ENCODE data around the gene ENDOV. TPM values are rescaled to one million over a fixed set of nuclear protein-coding genes. Genes with fewer than 3 reads are reported as not detected.

The ENDOV gene
- total and polyA plus RNA-seq, 2 experiments from 2014 or later: 21.2 to 33.8 TPM

- TF ChIP-seq EZH2phosphoT487 (IDR thresholded peaks at IDR 0.05; ENCODE audit: low read depth, severe bottlenecking, unreplicated experiment): no peak
Measured at GRCh38 chr17:80449930-80450576, 35.1 kb downstream of the ENDOV start.

DNA sequence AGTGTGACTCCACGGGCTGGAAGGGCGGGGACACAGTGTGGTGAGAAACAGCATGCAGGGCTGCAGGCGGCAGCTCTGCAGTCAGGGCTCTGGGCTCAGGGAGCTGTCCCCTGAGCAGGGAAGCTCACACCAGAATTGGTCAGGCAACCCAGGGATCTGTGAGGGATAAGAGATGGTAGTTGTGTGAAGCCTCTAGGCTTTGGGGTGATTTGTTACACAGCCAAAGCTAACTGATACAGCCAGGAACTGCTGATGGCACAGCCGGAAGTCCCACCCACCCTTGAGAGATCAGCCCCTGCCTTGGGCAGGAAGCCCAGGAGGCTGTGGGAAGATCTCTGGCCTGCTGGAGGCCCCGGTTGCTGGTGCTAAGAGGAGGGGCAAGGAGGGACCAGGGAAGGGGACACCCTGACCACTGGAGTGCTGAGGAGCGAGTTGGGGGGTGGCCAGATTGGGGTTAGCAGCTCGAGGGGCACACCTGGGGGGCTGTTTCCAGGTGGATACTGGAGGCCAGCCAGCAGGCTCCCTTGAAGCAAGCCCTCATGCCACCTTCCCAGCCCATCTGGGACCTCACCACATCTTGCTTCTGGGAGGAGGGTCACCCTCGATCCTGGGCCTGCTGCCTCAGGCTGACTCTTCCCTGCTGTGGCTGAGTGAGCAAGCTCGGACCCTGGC, 36.3 kb downstream of the ENDOV start:
- Histone ChIP-seq H3K9me2 (replicated peaks; ENCODE audit: insufficient read depth) (no peaks in the 10 kb centered on the region), H2AFZ (no peak overlapping the region), H3K4me3 (no peak overlapping the region), H3K27ac (no peak overlapping the region), H4K20me1 (ENCODE audit: insufficient read depth, poor library complexity, severe bottlenecking) (no peaks in the 10 kb centered on the region), H3K27me3 (no peaks in the 10 kb centered on the region), H3K9me3 (ENCODE audit: low read depth) (no peaks in the 10 kb centered on the region), H3K36me3 (replicated peaks; ENCODE audit: insufficient read depth, low read depth) (no peaks in the 10 kb centered on the region), H3K79me2 (no peaks in the 10 kb centered on the region), H3K4me2 (no peak overlapping the region), H3K4me1 (ENCODE audit: insufficient read depth) (peaks cover 17% of the 10 kb centered on the region)
- 89% methylated on average over 9 of the region's 9 CpGs for WGBS (ENCODE audit: low lambda C conversion rate, missing lambda C conversion rate)
- no peak for DNase-seq (ENCODE audit: low spot score)
- no peak for TF ChIP-seq EZH2phosphoT487 (IDR thresholded peaks at IDR 0.05; ENCODE audit: low read depth, severe bottlenecking, unreplicated experiment)
- TF ChIP-seq EZH2 (IDR thresholded peaks at IDR 0.05; ENCODE audit: borderline replicate concordance): no peak

More at GRCh38 chr17:80449930-80450576, 35.1 kb downstream of the ENDOV start:
- no peaks in the 10 kb centered on the region for H3K79me2 ChIP-seq
- no peaks in the 10 kb centered on the region for H3K9me3 ChIP-seq (ENCODE audit: low read depth)
- H3K4me1 ChIP-seq (ENCODE audit: insufficient read depth): peaks cover 10% of the 10 kb centered on the region
- H3K9me2 ChIP-seq (replicated peaks; ENCODE audit: insufficient read depth): no peaks in the 10 kb centered on the region
- no peak overlapping the region for H3K4me3 ChIP-seq
- no peak overlapping the region for H3K4me2 ChIP-seq
- H3K27me3 ChIP-seq: no peaks in the 10 kb centered on the region
- no peak for DNase-seq (ENCODE audit: low spot score)
- H3K27ac ChIP-seq: no peak overlapping the region
- no peaks in the 10 kb centered on the region for H4K20me1 ChIP-seq (ENCODE audit: insufficient read depth, poor library complexity, severe bottlenecking)
- H2AFZ ChIP-seq: no peak overlapping the region
- H3K36me3 ChIP-seq (replicated peaks; ENCODE audit: insufficient read depth, low read depth): no peaks in the 10 kb centered on the region
- WGBS (ENCODE audit: low lambda C conversion rate, missing lambda C conversion rate): 47% methylated on average over 15 of the region's 18 CpGs

DNA sequence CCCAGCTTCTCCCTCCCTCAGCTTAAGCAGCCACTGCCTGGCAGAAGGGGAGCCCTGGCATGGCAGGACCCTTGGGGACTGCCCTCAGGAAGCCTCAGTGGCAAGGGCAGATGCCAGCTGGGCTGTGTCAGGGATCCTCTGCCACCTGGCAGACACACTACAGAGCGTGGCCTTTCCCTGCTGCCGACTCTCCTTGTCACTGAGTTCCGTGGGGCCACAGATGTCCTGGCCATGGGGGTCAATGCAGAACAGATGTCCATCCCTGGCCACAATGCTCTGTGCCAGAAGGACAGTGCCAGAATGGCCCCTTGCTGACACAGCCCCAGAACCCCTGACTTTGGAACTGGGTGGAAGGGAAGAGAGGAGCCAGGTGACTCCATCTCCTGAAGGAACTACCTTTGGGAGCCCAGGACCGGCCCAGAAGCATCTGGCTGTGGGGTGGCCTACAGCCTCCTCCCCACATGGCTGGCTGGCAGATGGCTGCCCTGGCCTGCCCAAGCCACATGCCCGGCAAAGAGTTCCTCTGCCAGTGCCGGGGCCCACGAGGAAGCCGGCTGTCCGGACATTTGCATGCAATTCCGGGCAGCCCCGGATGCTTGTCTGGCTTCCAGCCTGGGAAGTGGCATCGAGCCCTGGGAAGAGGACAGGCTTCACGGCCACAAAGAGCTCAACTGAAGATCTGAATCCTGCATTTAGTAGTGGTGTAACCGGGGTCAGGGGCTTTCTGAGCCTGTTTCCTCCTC, 37.4 kb downstream of the ENDOV start:
- Histone ChIP-seq H3K4me2 (no peak overlapping the region), H3K27me3 (no peaks in the 10 kb centered on the region), H3K79me2 (no peaks in the 10 kb centered on the region), H3K4me3 (no peak overlapping the region), H4K20me1 (ENCODE audit: insufficient read depth, poor library complexity, severe bottlenecking) (no peaks in the 10 kb centered on the region), H3K36me3 (replicated peaks; ENCODE audit: insufficient read depth, low read depth) (no peaks in the 10 kb centered on the region), H3K9me3 (ENCODE audit: low read depth) (no peaks in the 10 kb centered on the region), H2AFZ (no peak overlapping the region), H3K27ac (no peak overlapping the region), H3K9me2 (replicated peaks; ENCODE audit: insufficient read depth) (no peaks in the 10 kb centered on the region), H3K4me1 (ENCODE audit: insufficient read depth) (peaks cover 17% of the 10 kb centered on the region)
- no peak for DNase-seq (ENCODE audit: low spot score)
- no peak for TF ChIP-seq EZH2 (IDR thresholded peaks at IDR 0.05; ENCODE audit: borderline replicate concordance)
- TF ChIP-seq, protein P1, sequence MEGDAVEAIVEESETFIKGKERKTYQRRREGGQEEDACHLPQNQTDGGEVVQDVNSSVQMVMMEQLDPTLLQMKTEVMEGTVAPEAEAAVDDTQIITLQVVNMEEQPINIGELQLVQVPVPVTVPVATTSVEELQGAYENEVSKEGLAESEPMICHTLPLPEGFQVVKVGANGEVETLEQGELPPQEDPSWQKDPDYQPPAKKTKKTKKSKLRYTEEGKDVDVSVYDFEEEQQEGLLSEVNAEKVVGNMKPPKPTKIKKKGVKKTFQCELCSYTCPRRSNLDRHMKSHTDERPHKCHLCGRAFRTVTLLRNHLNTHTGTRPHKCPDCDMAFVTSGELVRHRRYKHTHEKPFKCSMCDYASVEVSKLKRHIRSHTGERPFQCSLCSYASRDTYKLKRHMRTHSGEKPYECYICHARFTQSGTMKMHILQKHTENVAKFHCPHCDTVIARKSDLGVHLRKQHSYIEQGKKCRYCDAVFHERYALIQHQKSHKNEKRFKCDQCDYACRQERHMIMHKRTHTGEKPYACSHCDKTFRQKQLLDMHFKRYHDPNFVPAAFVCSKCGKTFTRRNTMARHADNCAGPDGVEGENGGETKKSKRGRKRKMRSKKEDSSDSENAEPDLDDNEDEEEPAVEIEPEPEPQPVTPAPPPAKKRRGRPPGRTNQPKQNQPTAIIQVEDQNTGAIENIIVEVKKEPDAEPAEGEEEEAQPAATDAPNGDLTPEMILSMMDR (IDR thresholded peaks at IDR 0.05; ENCODE audit: poor library complexity): no peak
- WGBS (ENCODE audit: low lambda C conversion rate, missing lambda C conversion rate): 92% methylated on average over 14 of the region's 14 CpGs

DNA sequence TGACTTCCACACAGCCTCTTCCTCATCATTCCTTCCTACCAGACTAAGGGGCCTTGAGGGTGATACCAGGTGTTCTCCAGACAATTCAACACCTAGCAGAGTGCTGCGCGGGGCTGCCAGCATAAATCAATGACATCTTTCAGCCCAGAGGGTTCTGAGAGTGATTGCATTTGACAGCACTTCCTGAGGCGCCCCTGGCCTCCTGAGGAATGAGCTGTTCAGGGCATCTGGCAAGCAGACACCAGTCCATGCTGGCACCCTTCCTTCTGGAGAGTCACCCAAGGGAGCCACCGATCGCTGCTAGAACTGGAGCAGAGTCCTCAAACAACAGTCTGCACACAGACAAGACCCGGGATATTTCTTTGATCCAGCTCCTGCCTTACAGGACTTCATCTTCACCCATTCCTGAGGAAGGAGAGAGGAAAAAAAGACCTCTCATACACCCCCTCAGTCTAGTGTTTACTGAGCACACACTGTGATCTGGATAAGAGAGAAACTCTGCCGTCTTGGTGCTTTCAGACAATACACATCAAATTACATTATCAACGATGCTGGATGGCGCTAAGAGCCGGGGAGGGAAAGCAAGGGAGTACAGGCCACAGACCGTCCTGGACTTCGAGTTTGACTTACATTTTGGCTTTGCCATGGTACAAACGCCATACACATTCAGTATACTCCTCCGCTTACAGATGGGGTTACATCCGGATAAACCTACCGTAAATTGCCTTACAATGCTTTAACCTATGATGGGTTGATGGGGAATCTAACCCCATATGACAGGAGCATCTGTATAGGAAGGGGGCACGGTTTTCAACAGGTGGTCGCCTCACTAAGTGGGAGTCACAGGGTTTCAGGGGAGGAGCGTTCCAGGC, 38.4 kb downstream of the ENDOV start:
- Histone ChIP-seq H3K79me2 (no peaks in the 10 kb centered on the region), H3K9me2 (replicated peaks; ENCODE audit: insufficient read depth) (no peaks in the 10 kb centered on the region), H4K20me1 (ENCODE audit: insufficient read depth, poor library complexity, severe bottlenecking) (no peaks in the 10 kb centered on the region), H3K4me3 (no peak overlapping the region), H3K4me2 (peak overlapping the region; percentile 94), H3K36me3 (replicated peaks; ENCODE audit: insufficient read depth, low read depth) (no peaks in the 10 kb centered on the region), H3K27ac (no peak overlapping the region), H3K4me1 (ENCODE audit: insufficient read depth) (peaks cover 17% of the 10 kb centered on the region), H2AFZ (no peak overlapping the region), H3K9me3 (ENCODE audit: low read depth) (no peaks in the 10 kb centered on the region), H3K27me3 (no peaks in the 10 kb centered on the region)
- WGBS (ENCODE audit: low lambda C conversion rate, missing lambda C conversion rate): 73% methylated on average over 19 of the region's 19 CpGs
- no peak for DNase-seq (ENCODE audit: low spot score)
- TF ChIP-seq, protein P1 (IDR thresholded peaks at IDR 0.05; ENCODE audit: poor library complexity): no peak
- no peak for TF ChIP-seq EZH2phosphoT487 (IDR thresholded peaks at IDR 0.05; ENCODE audit: low read depth, severe bottlenecking, unreplicated experiment)
- no peak for TF ChIP-seq EZH2 (IDR thresholded peaks at IDR 0.05; ENCODE audit: borderline replicate concordance)

All from hepatocyte (in vitro differentiated cells).